HG02610 (cell line): Measurements from ENCODE around the gene ATAD3B.
"Not testable (repeated sequence)": the region's sequence is repeated elsewhere in the genome, so short reads cannot be mapped to it uniquely, and the experiment has no call there.

ENCODE experiments used
- ATAC-seq: cut with Tn5 transposase; IDR thresholded peaks from one replicate; pipeline ENCODE4 v1.9.1; 2021; ENCODE audit warnings: mild to moderate bottlenecking, moderate library complexity; ENCODE audit not compliant: unreplicated experiment

ATAD3B gene

GRCh38 chr1:1450616-1451015, 20.9 kb upstream of the ATAD3B start:
- not testable (repeated sequence) for ATAC-seq

- ATAC-seq, result no peak
Observed at GRCh38 chr1:1451696-1452364, 19.7 kb upstream of the ATAD3B start.

GRCh38 chr1:1452365-1452739, 19.2 kb upstream of the ATAD3B start:
- not testable (repeated sequence) for ATAC-seq

- ATAC-seq, result no peak
Observed at GRCh38 chr1:1452882-1453281, 18.7 kb upstream of the ATAD3B start.

GRCh38 chr1:1454286-1455056, 17.1 kb upstream of the ATAD3B start:
- not testable (repeated sequence) for ATAC-seq

- no peak for ATAC-seq
Observed at GRCh38 chr1:1455366-1455884, 16.1 kb upstream of the ATAD3B start.

- not testable (repeated sequence) for ATAC-seq
Observed at GRCh38 chr1:1455934-1456333, 15.6 kb upstream of the ATAD3B start.

GRCh38 chr1:1456683-1457255, 14.8 kb upstream of the ATAD3B start:
- ATAC-seq, result not testable (repeated sequence)

- not testable (repeated sequence) for ATAC-seq
Observed at GRCh38 chr1:1459156-1459555, 12.4 kb upstream of the ATAD3B start.

GRCh38 chr1:1459711-1460110, 11.9 kb upstream of the ATAD3B start:
- not testable (repeated sequence) for ATAC-seq

GRCh38 chr1:1460540-1461130, 10.9 kb upstream of the ATAD3B start:
- ATAC-seq, result no peak

- no peak for ATAC-seq
Observed at GRCh38 chr1:1461721-1462317, 9.7 kb upstream of the ATAD3B start.

- no peak for ATAC-seq
Observed at GRCh38 chr1:1462318-1462966, 9.1 kb upstream of the ATAD3B start.

- no peak for ATAC-seq
Observed at GRCh38 chr1:1463312-1463711, 8.3 kb upstream of the ATAD3B start.

GRCh38 chr1:1468196-1468985, 3.2 kb upstream of the ATAD3B start:
- not testable (repeated sequence) for ATAC-seq

GRCh38 chr1:1470626-1471388, 758 bp upstream of the ATAD3B start:
- no peak for ATAC-seq

- ATAC-seq, result peak; percentile 16
Observed at GRCh38 chr1:1472053-1472876, 700 bp downstream of the ATAD3B start.

GRCh38 chr1:1476011-1476410, 4.4 kb downstream of the ATAD3B start:
- not testable (repeated sequence) for ATAC-seq
